SK-N-MC (cell line): ENCODE data around the gene CXXC1.

Experiments used
- EZH2 ChIP-seq: fragments of 200-600 bp; sonication (generic); IDR thresholded peaks from one replicate; pipeline ENCODE4 v1.6.1; 2017; ENCODE audit warnings: antibody characterized with exemption
- FOXP2 ChIP-seq: optimal IDR thresholded peaks from 2 replicates; pipeline ENCODE3; 2011; ENCODE audit warnings: mild to moderate bottlenecking, moderate library complexity; ENCODE audit not compliant: insufficient read depth; ENCODE audit errors: extremely low read length, control extremely low read depth
- POLR2AphosphoS5 ChIP-seq: IDR thresholded peaks from 2 replicates; pipeline ENCODE4 v1.6.1; 2012; ENCODE audit warnings: mild to moderate bottlenecking, low read depth, low read length, borderline replicate concordance

DNA sequence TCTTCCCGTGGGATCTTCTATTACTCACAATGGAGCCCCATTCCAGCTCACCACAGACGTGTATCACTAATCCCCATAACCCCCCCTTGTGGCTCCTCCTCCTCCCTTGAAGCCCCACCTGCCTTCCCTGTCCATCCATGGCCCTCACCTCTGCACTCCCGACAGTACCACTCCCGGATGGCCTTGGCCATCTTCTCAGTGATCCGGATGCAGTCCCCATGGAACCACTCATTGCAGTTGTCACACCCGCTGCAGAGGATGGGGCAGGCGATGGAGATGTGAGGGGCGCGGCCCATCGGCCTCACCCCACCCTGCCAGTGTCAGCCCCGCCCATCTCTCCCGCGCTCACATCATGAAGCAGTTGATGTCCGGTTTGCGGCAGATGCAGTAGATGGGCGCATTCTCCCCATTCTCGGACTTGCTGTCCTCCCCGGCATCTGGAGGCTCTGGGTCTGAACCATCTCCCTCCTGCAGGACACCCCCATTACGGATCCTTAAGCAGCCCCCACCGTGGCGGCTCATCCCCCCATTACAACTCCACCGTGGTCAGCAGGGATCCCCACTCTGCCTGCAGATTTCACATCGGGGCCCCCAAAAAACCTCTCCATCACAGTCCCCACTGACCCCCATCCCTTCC is 983 bp downstream of the CXXC1 start:
- no peak for TF ChIP-seq POLR2AphosphoS5
- TF ChIP-seq FOXP2, result no peak
- no peak for TF ChIP-seq EZH2
